Measurements from ENCODE around the gene SIPA1L3.

SIPA1L3 gene

DNA sequence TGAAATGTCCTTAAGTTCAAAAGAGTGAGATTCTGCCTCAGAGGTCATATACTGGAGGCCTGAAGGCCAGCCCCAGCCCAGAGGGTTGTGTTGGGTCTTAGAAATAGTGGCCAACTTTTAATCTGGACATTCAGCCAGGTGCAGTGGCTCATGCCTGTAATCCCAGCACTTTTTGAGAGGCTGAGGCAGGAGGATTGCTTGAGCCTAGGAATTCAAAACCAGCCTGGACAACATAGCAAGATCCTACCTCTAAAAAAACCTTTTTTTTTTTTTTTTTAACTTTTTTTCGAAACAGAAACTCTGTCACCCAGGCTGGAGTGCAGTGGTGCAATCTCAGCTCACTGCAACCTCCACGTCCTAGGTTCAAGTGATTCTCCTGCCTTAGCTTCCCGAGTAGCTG lies 301.6 kb downstream of the SIPA1L3 start:
- ChIA-PET CTCF (no interaction called here), POLR2A (no interaction called here)
- Histone ChIP-seq H3K36me3 (ENCODE audit: control insufficient read depth in 2 of 2, insufficient read depth in 1 of 2, low read length in 2 of 2) (peaks cover 5 to 12% of the 10 kb centered on the region in 2 experiments; a peak in 2 of 3 replicates), H3K27ac (ENCODE audit: extremely low read depth, low read depth, low read length) (no peak overlapping the region), H3K4me1 (ENCODE audit: control insufficient read depth, insufficient read depth, low read length) (peaks cover 25% of the 10 kb centered on the region), H3K4me3 (ENCODE audit: low read depth, low read length) (no peak overlapping the region), H3K9me3 (ENCODE audit: control insufficient read depth, insufficient read depth, low read depth, low read length) (no peaks in the 10 kb centered on the region)
- peak; percentile 79 for TF ChIP-seq ZNF362 (tag by site-specific recombination; IDR thresholded peaks at IDR 0.05)
- peak; percentile 97 for TF ChIP-seq ZNF121 (tag by site-specific recombination; IDR thresholded peaks at IDR 0.05)
- TF ChIP-seq ZNF473 (tag by site-specific recombination; IDR thresholded peaks at IDR 0.05), result no peak
- no peak for TF ChIP-seq TCF7L2 (IDR thresholded peaks at IDR 0.05; ENCODE audit: borderline replicate concordance, low read depth, low read length)

GRCh38 chr19:38209152-38209551 lies 302.1 kb downstream of the SIPA1L3 start:
- H3K4me3 ChIP-seq (ENCODE audit: low read depth, low read length), result no peak overlapping the region
- H3K9me3 ChIP-seq (ENCODE audit: control insufficient read depth, insufficient read depth, low read depth, low read length), result no peaks in the 10 kb centered on the region
- H3K4me1 ChIP-seq (ENCODE audit: control insufficient read depth, insufficient read depth, low read length), result peaks cover 25% of the 10 kb centered on the region
- POLR2A ChIA-PET, result no interaction called here
- H3K27ac ChIP-seq (ENCODE audit: extremely low read depth, low read depth, low read length), result no peak overlapping the region
- TF ChIP-seq, protein P1, sequence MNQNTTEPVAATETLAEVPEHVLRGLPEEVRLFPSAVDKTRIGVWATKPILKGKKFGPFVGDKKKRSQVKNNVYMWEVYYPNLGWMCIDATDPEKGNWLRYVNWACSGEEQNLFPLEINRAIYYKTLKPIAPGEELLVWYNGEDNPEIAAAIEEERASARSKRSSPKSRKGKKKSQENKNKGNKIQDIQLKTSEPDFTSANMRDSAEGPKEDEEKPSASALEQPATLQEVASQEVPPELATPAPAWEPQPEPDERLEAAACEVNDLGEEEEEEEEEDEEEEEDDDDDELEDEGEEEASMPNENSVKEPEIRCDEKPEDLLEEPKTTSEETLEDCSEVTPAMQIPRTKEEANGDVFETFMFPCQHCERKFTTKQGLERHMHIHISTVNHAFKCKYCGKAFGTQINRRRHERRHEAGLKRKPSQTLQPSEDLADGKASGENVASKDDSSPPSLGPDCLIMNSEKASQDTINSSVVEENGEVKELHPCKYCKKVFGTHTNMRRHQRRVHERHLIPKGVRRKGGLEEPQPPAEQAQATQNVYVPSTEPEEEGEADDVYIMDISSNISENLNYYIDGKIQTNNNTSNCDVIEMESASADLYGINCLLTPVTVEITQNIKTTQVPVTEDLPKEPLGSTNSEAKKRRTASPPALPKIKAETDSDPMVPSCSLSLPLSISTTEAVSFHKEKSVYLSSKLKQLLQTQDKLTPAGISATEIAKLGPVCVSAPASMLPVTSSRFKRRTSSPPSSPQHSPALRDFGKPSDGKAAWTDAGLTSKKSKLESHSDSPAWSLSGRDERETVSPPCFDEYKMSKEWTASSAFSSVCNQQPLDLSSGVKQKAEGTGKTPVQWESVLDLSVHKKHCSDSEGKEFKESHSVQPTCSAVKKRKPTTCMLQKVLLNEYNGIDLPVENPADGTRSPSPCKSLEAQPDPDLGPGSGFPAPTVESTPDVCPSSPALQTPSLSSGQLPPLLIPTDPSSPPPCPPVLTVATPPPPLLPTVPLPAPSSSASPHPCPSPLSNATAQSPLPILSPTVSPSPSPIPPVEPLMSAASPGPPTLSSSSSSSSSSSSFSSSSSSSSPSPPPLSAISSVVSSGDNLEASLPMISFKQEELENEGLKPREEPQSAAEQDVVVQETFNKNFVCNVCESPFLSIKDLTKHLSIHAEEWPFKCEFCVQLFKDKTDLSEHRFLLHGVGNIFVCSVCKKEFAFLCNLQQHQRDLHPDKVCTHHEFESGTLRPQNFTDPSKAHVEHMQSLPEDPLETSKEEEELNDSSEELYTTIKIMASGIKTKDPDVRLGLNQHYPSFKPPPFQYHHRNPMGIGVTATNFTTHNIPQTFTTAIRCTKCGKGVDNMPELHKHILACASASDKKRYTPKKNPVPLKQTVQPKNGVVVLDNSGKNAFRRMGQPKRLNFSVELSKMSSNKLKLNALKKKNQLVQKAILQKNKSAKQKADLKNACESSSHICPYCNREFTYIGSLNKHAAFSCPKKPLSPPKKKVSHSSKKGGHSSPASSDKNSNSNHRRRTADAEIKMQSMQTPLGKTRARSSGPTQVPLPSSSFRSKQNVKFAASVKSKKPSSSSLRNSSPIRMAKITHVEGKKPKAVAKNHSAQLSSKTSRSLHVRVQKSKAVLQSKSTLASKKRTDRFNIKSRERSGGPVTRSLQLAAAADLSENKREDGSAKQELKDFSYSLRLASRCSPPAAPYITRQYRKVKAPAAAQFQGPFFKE (tag by site-specific recombination; IDR thresholded peaks at IDR 0.05; ENCODE audit: borderline replicate concordance), result no peak
- TF ChIP-seq ZNF169 (tag by site-specific recombination; IDR thresholded peaks at IDR 0.05) (no peak), ZNF777 (tag by site-specific recombination; IDR thresholded peaks at IDR 0.05; ENCODE audit: borderline replicate concordance) (no peak), ZNF792 (tag by site-specific recombination; IDR thresholded peaks at IDR 0.05) (no peak), BCL6B (tag by site-specific recombination; IDR thresholded peaks at IDR 0.05) (no peak), ZNF202 (tag by site-specific recombination; IDR thresholded peaks at IDR 0.05; ENCODE audit: borderline replicate concordance) (no peak), ZNF302 (tag by site-specific recombination; IDR thresholded peaks at IDR 0.05; ENCODE audit: low read depth) (no peak), PRDM1 (tag by site-specific recombination; IDR thresholded peaks at IDR 0.05) (no peak), ZNF76 (tag by site-specific recombination; IDR thresholded peaks at IDR 0.05; ENCODE audit: borderline replicate concordance, low read depth) (no peak), ZNF664 (tag by site-specific recombination; IDR thresholded peaks at IDR 0.05) (no peak)
- TF ChIP-seq, protein P2, sequence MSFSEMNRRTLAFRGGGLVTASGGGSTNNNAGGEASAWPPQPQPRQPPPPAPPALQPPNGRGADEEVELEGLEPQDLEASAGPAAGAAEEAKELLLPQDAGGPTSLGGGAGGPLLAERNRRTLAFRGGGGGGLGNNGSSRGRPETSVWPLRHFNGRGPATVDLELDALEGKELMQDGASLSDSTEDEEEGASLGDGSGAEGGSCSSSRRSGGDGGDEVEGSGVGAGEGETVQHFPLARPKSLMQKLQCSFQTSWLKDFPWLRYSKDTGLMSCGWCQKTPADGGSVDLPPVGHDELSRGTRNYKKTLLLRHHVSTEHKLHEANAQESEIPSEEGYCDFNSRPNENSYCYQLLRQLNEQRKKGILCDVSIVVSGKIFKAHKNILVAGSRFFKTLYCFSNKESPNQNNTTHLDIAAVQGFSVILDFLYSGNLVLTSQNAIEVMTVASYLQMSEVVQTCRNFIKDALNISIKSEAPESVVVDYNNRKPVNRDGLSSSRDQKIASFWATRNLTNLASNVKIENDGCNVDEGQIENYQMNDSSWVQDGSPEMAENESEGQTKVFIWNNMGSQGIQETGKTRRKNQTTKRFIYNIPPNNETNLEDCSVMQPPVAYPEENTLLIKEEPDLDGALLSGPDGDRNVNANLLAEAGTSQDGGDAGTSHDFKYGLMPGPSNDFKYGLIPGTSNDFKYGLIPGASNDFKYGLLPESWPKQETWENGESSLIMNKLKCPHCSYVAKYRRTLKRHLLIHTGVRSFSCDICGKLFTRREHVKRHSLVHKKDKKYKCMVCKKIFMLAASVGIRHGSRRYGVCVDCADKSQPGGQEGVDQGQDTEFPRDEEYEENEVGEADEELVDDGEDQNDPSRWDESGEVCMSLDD (tag by site-specific recombination; IDR thresholded peaks at IDR 0.05), result no peak
- TF ChIP-seq, protein P3, sequence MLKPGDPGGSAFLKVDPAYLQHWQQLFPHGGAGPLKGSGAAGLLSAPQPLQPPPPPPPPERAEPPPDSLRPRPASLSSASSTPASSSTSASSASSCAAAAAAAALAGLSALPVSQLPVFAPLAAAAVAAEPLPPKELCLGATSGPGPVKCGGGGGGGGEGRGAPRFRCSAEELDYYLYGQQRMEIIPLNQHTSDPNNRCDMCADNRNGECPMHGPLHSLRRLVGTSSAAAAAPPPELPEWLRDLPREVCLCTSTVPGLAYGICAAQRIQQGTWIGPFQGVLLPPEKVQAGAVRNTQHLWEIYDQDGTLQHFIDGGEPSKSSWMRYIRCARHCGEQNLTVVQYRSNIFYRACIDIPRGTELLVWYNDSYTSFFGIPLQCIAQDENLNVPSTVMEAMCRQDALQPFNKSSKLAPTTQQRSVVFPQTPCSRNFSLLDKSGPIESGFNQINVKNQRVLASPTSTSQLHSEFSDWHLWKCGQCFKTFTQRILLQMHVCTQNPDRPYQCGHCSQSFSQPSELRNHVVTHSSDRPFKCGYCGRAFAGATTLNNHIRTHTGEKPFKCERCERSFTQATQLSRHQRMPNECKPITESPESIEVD (tag by site-specific recombination; IDR thresholded peaks at IDR 0.05), result no peak
- CTCF ChIA-PET, result interaction anchor here (0.5 to 1.3 kb wide), 3 partner anchors 16 to 307 kb away, joined by 3 to 5 read pairs (median 5); no protein-coding TSS in a partner anchor
- H3K36me3 ChIP-seq (ENCODE audit: control insufficient read depth in 2 of 2, insufficient read depth in 1 of 2, low read length in 2 of 2), result peaks cover 11 to 16% of the 10 kb centered on the region in 2 experiments; a peak in 2 of 3 replicates
